ENCODE data around the gene MALRD1. TPM values are rescaled to one million over a fixed set of nuclear protein-coding genes. Genes with fewer than 3 reads are reported as not detected.

MALRD1 gene
- total and polyA plus RNA-seq, 2 of the 8 experiments (the other 6 are each of a cell fraction or from before 2014, with no cell fraction given): 0.32 to 0.35 TPM

DNA sequence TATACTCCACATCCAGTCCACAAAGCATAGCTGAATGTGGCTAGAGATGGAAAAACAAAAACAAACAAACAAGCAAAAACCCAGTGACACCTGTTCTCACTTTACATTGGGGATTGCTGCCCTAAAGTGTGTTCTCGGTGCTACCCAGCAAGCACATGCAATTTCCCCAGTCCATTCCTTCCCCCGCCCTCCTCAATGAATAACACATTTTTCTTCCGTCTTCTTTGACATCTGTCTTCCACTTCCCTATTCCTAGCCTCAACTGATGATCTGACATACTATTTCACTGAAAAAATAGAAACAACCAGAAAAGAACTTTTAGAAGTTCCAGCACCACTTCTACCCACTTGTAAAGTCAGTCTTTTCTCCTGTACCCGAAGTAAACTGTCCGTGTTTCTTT lies 147.1 kb downstream of the MALRD1 start (continued):
- TF ChIP-seq, protein P1, sequence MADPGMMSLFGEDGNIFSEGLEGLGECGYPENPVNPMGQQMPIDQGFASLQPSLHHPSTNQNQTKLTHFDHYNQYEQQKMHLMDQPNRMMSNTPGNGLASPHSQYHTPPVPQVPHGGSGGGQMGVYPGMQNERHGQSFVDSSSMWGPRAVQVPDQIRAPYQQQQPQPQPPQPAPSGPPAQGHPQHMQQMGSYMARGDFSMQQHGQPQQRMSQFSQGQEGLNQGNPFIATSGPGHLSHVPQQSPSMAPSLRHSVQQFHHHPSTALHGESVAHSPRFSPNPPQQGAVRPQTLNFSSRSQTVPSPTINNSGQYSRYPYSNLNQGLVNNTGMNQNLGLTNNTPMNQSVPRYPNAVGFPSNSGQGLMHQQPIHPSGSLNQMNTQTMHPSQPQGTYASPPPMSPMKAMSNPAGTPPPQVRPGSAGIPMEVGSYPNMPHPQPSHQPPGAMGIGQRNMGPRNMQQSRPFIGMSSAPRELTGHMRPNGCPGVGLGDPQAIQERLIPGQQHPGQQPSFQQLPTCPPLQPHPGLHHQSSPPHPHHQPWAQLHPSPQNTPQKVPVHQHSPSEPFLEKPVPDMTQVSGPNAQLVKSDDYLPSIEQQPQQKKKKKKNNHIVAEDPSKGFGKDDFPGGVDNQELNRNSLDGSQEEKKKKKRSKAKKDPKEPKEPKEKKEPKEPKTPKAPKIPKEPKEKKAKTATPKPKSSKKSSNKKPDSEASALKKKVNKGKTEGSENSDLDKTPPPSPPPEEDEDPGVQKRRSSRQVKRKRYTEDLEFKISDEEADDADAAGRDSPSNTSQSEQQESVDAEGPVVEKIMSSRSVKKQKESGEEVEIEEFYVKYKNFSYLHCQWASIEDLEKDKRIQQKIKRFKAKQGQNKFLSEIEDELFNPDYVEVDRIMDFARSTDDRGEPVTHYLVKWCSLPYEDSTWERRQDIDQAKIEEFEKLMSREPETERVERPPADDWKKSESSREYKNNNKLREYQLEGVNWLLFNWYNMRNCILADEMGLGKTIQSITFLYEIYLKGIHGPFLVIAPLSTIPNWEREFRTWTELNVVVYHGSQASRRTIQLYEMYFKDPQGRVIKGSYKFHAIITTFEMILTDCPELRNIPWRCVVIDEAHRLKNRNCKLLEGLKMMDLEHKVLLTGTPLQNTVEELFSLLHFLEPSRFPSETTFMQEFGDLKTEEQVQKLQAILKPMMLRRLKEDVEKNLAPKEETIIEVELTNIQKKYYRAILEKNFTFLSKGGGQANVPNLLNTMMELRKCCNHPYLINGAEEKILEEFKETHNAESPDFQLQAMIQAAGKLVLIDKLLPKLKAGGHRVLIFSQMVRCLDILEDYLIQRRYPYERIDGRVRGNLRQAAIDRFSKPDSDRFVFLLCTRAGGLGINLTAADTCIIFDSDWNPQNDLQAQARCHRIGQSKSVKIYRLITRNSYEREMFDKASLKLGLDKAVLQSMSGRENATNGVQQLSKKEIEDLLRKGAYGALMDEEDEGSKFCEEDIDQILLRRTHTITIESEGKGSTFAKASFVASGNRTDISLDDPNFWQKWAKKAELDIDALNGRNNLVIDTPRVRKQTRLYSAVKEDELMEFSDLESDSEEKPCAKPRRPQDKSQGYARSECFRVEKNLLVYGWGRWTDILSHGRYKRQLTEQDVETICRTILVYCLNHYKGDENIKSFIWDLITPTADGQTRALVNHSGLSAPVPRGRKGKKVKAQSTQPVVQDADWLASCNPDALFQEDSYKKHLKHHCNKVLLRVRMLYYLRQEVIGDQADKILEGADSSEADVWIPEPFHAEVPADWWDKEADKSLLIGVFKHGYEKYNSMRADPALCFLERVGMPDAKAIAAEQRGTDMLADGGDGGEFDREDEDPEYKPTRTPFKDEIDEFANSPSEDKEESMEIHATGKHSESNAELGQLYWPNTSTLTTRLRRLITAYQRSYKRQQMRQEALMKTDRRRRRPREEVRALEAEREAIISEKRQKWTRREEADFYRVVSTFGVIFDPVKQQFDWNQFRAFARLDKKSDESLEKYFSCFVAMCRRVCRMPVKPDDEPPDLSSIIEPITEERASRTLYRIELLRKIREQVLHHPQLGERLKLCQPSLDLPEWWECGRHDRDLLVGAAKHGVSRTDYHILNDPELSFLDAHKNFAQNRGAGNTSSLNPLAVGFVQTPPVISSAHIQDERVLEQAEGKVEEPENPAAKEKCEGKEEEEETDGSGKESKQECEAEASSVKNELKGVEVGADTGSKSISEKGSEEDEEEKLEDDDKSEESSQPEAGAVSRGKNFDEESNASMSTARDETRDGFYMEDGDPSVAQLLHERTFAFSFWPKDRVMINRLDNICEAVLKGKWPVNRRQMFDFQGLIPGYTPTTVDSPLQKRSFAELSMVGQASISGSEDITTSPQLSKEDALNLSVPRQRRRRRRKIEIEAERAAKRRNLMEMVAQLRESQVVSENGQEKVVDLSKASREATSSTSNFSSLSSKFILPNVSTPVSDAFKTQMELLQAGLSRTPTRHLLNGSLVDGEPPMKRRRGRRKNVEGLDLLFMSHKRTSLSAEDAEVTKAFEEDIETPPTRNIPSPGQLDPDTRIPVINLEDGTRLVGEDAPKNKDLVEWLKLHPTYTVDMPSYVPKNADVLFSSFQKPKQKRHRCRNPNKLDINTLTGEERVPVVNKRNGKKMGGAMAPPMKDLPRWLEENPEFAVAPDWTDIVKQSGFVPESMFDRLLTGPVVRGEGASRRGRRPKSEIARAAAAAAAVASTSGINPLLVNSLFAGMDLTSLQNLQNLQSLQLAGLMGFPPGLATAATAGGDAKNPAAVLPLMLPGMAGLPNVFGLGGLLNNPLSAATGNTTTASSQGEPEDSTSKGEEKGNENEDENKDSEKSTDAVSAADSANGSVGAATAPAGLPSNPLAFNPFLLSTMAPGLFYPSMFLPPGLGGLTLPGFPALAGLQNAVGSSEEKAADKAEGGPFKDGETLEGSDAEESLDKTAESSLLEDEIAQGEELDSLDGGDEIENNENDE (IDR thresholded peaks at IDR 0.05; ENCODE audit: insufficient replicate concordance, low read length): no peak
- no peak for TF ChIP-seq CBX5 (IDR thresholded peaks at IDR 0.05; ENCODE audit: low read depth, low read length)
- TF ChIP-seq CREB1 (IDR thresholded peaks at IDR 0.05): no peak
- no peak for TF ChIP-seq HDAC2 (IDR thresholded peaks at IDR 0.05; ENCODE audit: borderline replicate concordance in 1 of 2, low read depth in 2 of 2, low read length in 2 of 2)
- no peak for TF ChIP-seq CBX8 (IDR thresholded peaks at IDR 0.05; ENCODE audit: borderline replicate concordance, low read depth, low read length)
- no peak for TF ChIP-seq SRF (IDR thresholded peaks at IDR 0.05; ENCODE audit: low read depth, low read length)
- no peak for TF ChIP-seq HDAC6 (IDR thresholded peaks at IDR 0.05; ENCODE audit: low read depth, low read length)
- no peak for TF ChIP-seq NRF1 (IDR thresholded peaks at IDR 0.05; ENCODE audit: low read depth, low read length)
- TF ChIP-seq SUZ12 (IDR thresholded peaks at IDR 0.05; ENCODE audit: low read length): no peak
- no peak for TF ChIP-seq SP2 (IDR thresholded peaks at IDR 0.05; ENCODE audit: low read length)
- TF ChIP-seq TAF7 (optimal IDR thresholded peaks at IDR 0.05; ENCODE audit: borderline replicate concordance, low read depth, low read length): no peak
